HK-2 (cell line): ENCODE data around the gene CD93.

Experiments used
- DNase-seq: peaks from one replicate; pipeline ENCODE4 v3.0.0-alpha.2; 2018; ENCODE audit not compliant: unreplicated experiment

The CD93 gene, protein sequence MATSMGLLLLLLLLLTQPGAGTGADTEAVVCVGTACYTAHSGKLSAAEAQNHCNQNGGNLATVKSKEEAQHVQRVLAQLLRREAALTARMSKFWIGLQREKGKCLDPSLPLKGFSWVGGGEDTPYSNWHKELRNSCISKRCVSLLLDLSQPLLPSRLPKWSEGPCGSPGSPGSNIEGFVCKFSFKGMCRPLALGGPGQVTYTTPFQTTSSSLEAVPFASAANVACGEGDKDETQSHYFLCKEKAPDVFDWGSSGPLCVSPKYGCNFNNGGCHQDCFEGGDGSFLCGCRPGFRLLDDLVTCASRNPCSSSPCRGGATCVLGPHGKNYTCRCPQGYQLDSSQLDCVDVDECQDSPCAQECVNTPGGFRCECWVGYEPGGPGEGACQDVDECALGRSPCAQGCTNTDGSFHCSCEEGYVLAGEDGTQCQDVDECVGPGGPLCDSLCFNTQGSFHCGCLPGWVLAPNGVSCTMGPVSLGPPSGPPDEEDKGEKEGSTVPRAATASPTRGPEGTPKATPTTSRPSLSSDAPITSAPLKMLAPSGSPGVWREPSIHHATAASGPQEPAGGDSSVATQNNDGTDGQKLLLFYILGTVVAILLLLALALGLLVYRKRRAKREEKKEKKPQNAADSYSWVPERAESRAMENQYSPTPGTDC

GRCh38 chr20:23086056-23086566, at the start of gene CD93:
Gene CD93 (minus strand): TSS chr20:23086324. CDS start chr20:23086192, 132 bp downstream.
- no peak for DNase-seq

DNA sequence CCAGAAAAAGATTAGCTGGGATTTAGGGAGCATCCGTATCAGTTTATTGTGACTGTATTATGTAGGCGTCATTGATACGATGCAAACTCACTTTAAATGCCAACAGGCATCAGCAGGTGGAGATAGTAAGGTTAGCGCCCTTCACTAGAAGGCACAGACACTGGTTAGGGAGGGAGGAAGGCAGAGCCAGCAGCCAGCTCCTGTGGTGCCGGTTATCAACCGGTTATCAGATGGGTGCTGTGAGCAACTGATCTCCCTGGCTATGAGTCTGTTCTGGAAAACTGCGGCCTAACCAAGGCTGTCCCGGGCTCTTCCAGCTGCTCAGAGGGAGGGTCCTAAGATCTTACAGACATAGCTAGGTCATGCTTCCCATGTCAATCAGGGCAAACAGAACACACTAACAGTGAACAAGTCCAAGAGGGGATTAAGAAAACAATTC, 47.5 kb upstream of the CD93 start:
- DNase-seq = no peak

- no peak for DNase-seq
Measured at GRCh38 chr20:23132930-23133559, 46.9 kb upstream of the CD93 start.

- DNase-seq = no peak
Measured at GRCh38 chr20:23132293-23132929, 46.3 kb upstream of the CD93 start.

DNA sequence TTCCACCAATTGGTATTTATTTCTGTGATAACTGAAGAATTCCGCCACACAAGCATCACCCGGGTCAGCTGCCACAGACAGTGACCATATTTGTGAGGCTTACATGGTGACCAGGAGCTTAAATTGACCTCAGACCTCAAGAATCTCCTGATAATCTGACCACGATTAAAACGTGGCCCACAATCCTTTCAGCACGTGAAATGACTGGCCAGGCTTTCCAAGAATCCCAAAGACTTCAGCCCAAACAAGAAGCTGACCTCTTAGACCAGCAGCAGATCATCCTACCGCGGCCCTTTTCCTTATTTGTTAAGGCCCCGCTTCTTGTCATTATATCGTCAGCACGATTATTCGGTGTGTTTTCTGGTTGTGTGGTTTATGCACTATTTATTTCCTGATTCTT, 45.6 kb upstream of the CD93 start:
- DNase-seq = no peak

- DNase-seq = no peak
Measured at GRCh38 chr20:23130622-23131140, 44.6 kb upstream of the CD93 start.

- no peak for DNase-seq
Measured at GRCh38 chr20:23129891-23130621, 43.9 kb upstream of the CD93 start.

GRCh38 chr20:23129266-23129665, 43.1 kb upstream of the CD93 start:
- no peak for DNase-seq

DNA sequence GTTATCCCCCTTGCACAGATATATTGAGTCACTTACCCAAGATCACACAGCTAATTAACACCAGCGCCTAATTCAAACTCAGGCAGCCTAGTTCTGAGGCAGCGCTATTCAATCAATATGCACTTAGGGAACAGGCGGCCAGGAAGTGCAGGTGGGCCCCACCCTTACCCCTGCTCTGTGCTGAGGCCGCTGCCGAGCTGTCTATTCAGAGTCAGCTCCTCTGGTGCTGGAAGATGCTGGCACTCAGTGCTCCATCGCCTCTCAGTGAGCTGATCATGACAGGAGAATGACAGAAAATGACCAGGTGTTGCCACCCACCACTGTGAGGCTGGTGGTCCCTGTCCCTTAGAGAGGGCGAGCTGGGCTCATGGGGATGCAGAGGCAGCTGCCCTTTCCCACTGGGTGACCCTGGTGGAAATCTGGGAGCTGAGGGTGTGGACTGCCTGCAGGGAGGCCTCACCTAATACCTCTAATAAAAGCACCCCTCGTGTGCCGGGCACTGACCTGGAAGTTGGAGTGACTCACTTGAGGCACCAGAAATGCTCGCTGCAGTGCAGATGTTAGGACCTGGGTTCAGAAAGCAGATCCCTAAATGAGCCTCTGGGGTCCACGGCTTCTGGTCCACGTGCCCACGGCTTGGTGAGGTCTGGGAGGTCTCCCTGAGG, 42.5 kb upstream of the CD93 start:
- DNase-seq = no peak

- DNase-seq = no peak
Measured at GRCh38 chr20:23127506-23128279, 41.6 kb upstream of the CD93 start.

GRCh38 chr20:23126281-23127061, 40.3 kb upstream of the CD93 start:
- no peak for DNase-seq

DNA sequence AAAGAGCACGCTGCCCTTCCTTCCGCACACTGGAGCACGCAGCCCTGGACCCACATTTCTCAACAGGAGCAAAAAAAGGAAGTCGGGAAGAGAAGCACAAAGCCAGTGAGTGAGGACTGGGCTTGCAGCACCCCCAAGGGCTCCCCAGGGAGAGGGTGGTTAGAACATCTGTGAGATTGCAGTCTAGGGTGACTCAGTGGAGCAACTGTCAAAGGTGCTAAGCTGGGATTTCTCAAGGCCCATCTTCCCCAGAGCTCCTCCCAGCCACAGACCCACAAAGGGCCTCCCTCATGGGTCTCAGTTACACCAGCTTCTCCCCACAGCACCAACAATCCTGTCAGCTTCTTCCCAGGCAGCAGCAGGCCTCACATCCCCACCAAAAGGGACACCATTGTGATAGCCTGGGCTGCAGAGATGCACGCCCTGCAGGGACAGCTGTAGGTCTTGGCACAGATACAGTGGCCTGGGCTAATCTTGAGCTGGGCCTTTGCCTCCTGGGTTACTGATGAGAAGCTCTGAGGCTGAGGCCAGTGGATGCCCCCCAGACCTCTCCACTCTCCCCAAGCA, 39.6 kb upstream of the CD93 start:
- DNase-seq = no peak

DNA sequence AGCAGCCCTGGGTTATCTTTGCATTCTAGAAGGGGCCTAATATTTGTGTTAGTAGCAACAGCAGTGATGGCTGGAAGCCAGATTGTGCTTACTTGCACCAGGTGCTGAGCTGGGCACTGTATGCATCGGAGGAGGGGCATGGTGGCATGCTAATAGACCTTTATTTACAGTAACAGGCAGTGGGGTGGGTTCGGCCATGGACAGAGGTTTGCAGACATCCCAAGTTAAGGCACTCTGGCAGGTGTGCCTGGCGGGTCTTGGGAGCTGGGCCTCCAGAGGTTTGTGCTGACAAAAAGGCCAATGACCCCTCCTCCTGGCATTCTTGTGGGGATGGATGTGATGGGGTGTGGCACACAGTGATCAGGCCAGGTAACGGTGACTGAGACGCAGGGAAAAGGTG, 39.0 kb upstream of the CD93 start:
- no peak for DNase-seq

DNA sequence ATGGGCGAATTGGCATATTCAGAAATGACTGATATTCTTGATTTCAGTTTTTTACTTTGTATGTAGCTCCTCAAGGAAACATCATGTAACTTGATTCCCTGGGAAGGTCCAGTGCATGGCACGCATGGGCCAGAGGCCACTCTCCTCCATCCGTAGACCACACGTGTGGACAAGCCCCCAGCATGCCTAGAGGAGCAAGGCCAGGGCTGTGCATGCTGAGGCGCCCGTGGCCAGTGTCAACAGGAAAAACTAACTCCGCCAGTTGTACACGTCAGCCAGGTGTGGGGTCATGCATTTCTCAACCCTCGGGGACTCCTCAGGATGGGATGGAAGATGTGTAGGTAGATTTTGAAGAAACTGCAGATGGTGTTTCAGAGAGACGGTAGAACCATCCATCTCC, 37.8 kb upstream of the CD93 start:
- no peak for DNase-seq

- DNase-seq = no peak
Measured at GRCh38 chr20:23122796-23123655, 36.9 kb upstream of the CD93 start.

GRCh38 chr20:23122321-23122720, 36.2 kb upstream of the CD93 start:
- DNase-seq = no peak

DNA sequence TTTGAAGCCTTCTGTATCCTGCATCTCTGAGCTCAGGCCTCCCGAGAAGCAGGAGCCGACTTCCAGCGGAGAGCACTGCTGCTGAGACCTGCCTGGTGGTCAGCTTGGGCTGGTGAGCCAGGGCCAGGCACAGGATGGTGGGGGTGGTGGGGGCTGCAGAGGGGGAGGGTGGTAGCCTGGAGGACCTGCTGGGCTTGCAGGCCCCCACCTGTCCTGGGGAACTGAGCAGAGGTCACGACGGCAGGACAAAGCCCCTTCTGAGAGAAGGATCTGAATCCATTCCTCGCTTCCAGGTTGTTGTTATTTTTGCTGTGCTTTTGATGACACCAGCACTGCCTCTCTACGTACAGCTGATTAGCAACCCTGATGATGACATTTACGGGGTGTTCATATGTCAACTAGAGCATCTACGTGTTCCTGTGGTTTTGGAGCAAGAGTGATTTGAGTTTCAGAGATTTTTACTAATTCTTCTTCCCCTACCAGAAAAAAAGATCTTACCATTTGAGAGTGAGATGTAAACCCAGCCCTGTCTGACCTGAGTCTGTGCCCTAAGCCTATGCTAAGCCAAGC, 35.7 kb upstream of the CD93 start:
- no peak for DNase-seq
